Sigmoid colon (tissue), 7 donors: ENCODE results near the gene FAM174C. TPM values are rescaled to one million over a fixed set of nuclear protein-coding genes. Genes with fewer than 3 reads are reported as not detected.
"Not testable (repeated sequence)": the region's sequence is repeated elsewhere in the genome, so short reads cannot be mapped to it uniquely, and the experiment has no call there.

Experiments used
- DNase-seq: peaks from one replicate; pipeline ENCODE4 v3.0.0-alpha.2; 2019
- H3K27ac ChIP-seq, 4 donors: fragments of 200-600 bp; sonication (generic); one replicate each; pipeline ENCODE4 v1.5.1; 2016 to 2019; ENCODE audit warnings: mild to moderate bottlenecking in 1 of 4
- H3K27me3 ChIP-seq, 3 donors: fragments of 200-600 bp; sonication (generic); one replicate each; pipeline ENCODE4 v1.5.1; 2019; ENCODE audit warnings: mild to moderate bottlenecking in 1 of 3
- H3K36me3 ChIP-seq, 4 donors: fragments of 200-600 bp; sonication (generic); one replicate each; pipeline ENCODE4 v1.5.1; 2016 to 2019
- H3K4me1 ChIP-seq, 4 donors: fragments of 200-600 bp; sonication (generic); one replicate each; pipeline ENCODE4 v1.5.1; 2017 to 2019
- H3K4me3 ChIP-seq, 4 donors: fragments of 200-600 bp; sonication (generic); one replicate each; pipeline ENCODE4 v1.5.1; 2017 to 2019; ENCODE audit warnings: mild to moderate bottlenecking in 2 of 4, moderate library complexity in 1 of 4
- H3K9me3 ChIP-seq, 4 donors: fragments of 200-600 bp in 3 of 4; sonication (generic) in 3 of 4; one replicate each; pipeline versions ENCODE4 v1.5.1 to v1.6.1; 2013 to 2019
- CTCF ChIP-seq, 4 experiments: fragments of 450-650 bp in 3 of 4; fragments of 200-600 bp in 1 of 4; IDR thresholded peaks; one replicate each; pipeline ENCODE4 v1.5.1; 2016 to 2019; ENCODE audit warnings: antibody characterized with exemption in 4 of 4, mild to moderate bottlenecking in 3 of 4, moderate library complexity in 2 of 4
- EP300 ChIP-seq, 4 donors: sonication (generic); formaldehyde crosslinking; IDR thresholded peaks; one replicate each; pipeline ENCODE4 v1.6.1; 2017; ENCODE audit warnings: antibody characterized with exemption in 4 of 4
- POLR2A ChIP-seq, 2 donors: fragments of 450-650 bp; IDR thresholded peaks; one replicate each; pipeline ENCODE4 v1.6.1; 2016; ENCODE audit warnings: antibody characterized with exemption in 2 of 2, mild to moderate bottlenecking in 2 of 2, moderate library complexity in 2 of 2
- POLR2AphosphoS5 ChIP-seq, 4 donors: sonication (generic); formaldehyde crosslinking; IDR thresholded peaks; one replicate each; pipeline ENCODE4 v1.6.1; 2017; ENCODE audit warnings: antibody characterized with exemption in 4 of 4
- WGBS, 2 donors: extraction: QIAGEN DNeasy Blood & Tissue Kit; methylation state at CpG; one replicate each; pipeline ENCODE4 v1.1.7; 2013; 5-methylcytosine and 5-hydroxymethylcytosine counted together
- intact Hi-C: fragments of 100-400 bp; cut with DNase I; formaldehyde crosslinking; loops from one replicate; pipeline ENCODE4 v1.15.1; 2023
- polyA plus RNA-seq, 3 donors: library from polyadenylated mRNA; stranded (reverse); fragments of 200-250 nt; gene quantifications; one replicate each; pipeline ENCODE4 v1.2.3, GENCODE V29; 2013
- total RNA-seq, 4 donors: library from RNA; depleted of rRNA; stranded (reverse); fragments of >200 nt; gene quantifications; one replicate each; pipeline ENCODE4 v1.1.0, GENCODE V29; 2016
- donor health status: healthy with polysubstance abuse.
- donor health status: Bipolar disorder and iron deficiency.
- donor health status: healthy.

The FAM174C gene
- total and polyA plus RNA-seq, 7 donors, result 24.7 to 87.8 (median 37.0) TPM

- Histone ChIP-seq H3K27me3 (no peaks in the 10 kb centered on the region), H3K36me3 (no peaks in the 10 kb centered on the region), H3K9me3 (no peaks in the 10 kb centered on the region), H3K27ac (no peak overlapping the region), H3K4me3 (no peak overlapping the region), H3K4me1 (no peaks in the 10 kb centered on the region)
- intact Hi-C loops, result no loop called here
- TF ChIP-seq POLR2AphosphoS5 (IDR thresholded peaks at IDR 0.05) (no peak), CTCF (IDR thresholded peaks at IDR 0.05) (no peak), POLR2A (IDR thresholded peaks at IDR 0.05) (no peak), EP300 (IDR thresholded peaks at IDR 0.05) (no peak)
- WGBS, 2 donors, result 81 to 86% methylated on average over 36 of the region's 36 CpGs
- DNase-seq, result no peak
Measured at GRCh38 chr19:1302533-1303239, 27.4 kb downstream of the FAM174C start.

DNA sequence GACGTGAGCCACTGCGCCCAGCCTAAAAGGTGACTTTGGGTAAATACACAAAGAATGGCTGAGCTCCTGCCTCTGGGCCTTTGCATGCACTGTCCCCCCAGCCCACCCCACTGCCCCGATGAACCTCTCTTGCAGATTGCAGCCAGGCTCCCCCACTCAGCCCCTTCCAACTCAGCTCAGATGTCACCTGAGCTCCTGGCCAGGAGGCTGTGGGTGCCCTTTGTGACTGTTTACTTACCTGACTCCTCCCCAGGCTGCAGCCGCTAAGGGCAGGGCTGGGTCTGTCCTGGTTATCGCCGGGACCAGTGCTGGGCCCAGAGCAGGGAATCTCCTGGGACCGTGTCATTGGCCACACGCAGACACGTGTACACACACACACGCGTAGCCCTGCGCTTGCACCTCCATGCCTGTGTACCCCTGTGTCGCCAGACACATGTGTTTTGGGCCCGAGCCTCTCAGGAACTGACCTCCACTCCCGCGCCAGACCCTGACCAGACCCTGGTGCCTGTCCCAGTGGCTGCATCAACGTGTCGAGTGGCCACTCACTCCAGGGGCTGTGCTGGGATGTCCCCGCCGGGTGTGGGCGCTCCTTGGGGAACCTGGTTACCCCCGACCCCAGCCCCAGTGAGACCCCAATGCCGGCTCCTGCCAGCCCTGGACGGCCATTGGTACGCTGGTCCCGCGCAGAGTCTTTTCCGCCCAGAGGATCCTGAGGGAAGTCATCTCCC lies 29.0 kb downstream of the FAM174C start:
- H3K4me1 ChIP-seq, result no peaks in the 10 kb centered on the region
- peaks cover 0 to 2% (median 0%) of the 10 kb centered on the region in 3 donors for H3K27me3 ChIP-seq
- H3K4me3 ChIP-seq, result no peak overlapping the region
- DNase-seq, result no peak
- TF ChIP-seq CTCF (IDR thresholded peaks at IDR 0.05) (no peak), EP300 (IDR thresholded peaks at IDR 0.05) (no peak), POLR2AphosphoS5 (IDR thresholded peaks at IDR 0.05) (no peak), POLR2A (IDR thresholded peaks at IDR 0.05) (no peak)
- intact Hi-C loops, result no loop called here
- H3K27ac ChIP-seq, result no peak overlapping the region
- H3K36me3 ChIP-seq, result no peaks in the 10 kb centered on the region
- no peaks in the 10 kb centered on the region for H3K9me3 ChIP-seq
- 46 to 79% methylated on average over 28 of the region's 28 CpGs for WGBS, 2 donors

- intact Hi-C loops, result not testable (repeated sequence)
Measured at GRCh38 chr19:1305354-1305753, 30.0 kb downstream of the FAM174C start.

DNA sequence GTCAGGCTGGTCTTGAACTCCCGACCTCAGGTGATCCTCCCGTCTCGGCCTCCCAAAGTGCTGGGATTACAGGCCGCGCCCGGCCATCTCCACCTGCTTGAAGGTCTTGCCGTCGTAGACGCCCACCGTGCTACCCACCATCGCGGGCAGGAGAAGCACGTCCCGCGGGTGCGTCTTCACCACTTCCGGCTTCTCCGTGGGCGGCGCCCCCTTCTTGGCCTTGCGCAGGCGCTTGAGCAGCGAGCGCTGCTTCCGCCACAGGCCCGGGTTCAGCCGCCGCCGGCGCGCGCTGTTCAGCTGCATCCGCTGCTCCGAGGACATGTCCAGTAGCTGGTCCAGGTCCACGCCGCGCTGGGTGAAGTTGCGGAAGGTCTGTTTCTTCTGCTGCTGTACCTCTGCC lies 32.0 kb downstream of the FAM174C start:
- Histone ChIP-seq H3K27ac (no peak overlapping the region), H3K9me3 (no peaks in the 10 kb centered on the region), H3K27me3 (peaks cover 0 to 25% (median 0%) of the 10 kb centered on the region in 3 donors), H3K4me3 (no peak overlapping the region), H3K4me1 (no peaks in the 10 kb centered on the region), H3K36me3 (no peaks in the 10 kb centered on the region)
- TF ChIP-seq POLR2AphosphoS5 (IDR thresholded peaks at IDR 0.05) (no peak), POLR2A (IDR thresholded peaks at IDR 0.05) (no peak), EP300 (IDR thresholded peaks at IDR 0.05) (no peak), CTCF (IDR thresholded peaks at IDR 0.05) (no peak)
- no peak for DNase-seq
- WGBS, 2 donors, result 93 to 96% methylated on average over 38 of the region's 38 CpGs
- intact Hi-C loops, result no loop called here

More at GRCh38 chr19:1305354-1305753, 30.0 kb downstream of the FAM174C start:
- DNase-seq, H3K9me3 ChIP-seq, H3K27ac ChIP-seq, H3K36me3 ChIP-seq, H3K4me1 ChIP-seq, H3K4me3 ChIP-seq: not testable (repeated sequence)
- 87 to 89% methylated on average over 9 of the region's 9 CpGs for WGBS, 2 donors
- peaks cover 0 to 12% (median 0%) of the 10 kb centered on the region in 3 donors for H3K27me3 ChIP-seq

GRCh38 chr19:1307755-1308303 lies 32.5 kb downstream of the FAM174C start:
- H3K27ac ChIP-seq, result no peak overlapping the region
- H3K4me1 ChIP-seq, result no peaks in the 10 kb centered on the region
- no peaks in the 10 kb centered on the region for H3K36me3 ChIP-seq
- no peak for DNase-seq
- 93 to 95% methylated on average over 20 of the region's 20 CpGs for WGBS, 2 donors
- peaks cover 0 to 27% (median 3%) of the 10 kb centered on the region in 3 donors for H3K27me3 ChIP-seq
- TF ChIP-seq CTCF (IDR thresholded peaks at IDR 0.05) (no peak), EP300 (IDR thresholded peaks at IDR 0.05) (no peak)
- intact Hi-C loops, result no loop called here
- no peaks in the 10 kb centered on the region for H3K9me3 ChIP-seq
- no peak overlapping the region for H3K4me3 ChIP-seq
